HL-60 (cell line): ENCODE results near the gene LMBR1.

Experiments
- GABPA ChIP-seq: IDR thresholded peaks from 2 replicates; pipeline ENCODE4 v1.6.1; 2012; ENCODE audit warnings: low read depth
- POLR2AphosphoS5 ChIP-seq: IDR thresholded peaks from 2 replicates; pipeline ENCODE4 v1.6.1; 2012; ENCODE audit warnings: low read depth
- SPI1 ChIP-seq: IDR thresholded peaks from 2 replicates; pipeline ENCODE4 v1.6.1; 2012; ENCODE audit warnings: low read depth, mild to moderate bottlenecking, borderline replicate concordance
- TF ChIP-seq, protein P1 (sequence below): IDR thresholded peaks from one replicate; pipeline ENCODE4 v1.5.1; 2011; ENCODE audit warnings: low read length, control low read depth, inconsistent platforms; ENCODE audit not compliant: insufficient read depth
- TF ChIP-seq, protein P2 (sequence below): IDR thresholded peaks from 2 replicates; pipeline ENCODE4 v1.6.1; 2012; ENCODE audit warnings: low read depth; ENCODE audit not compliant: insufficient replicate concordance

DNA sequence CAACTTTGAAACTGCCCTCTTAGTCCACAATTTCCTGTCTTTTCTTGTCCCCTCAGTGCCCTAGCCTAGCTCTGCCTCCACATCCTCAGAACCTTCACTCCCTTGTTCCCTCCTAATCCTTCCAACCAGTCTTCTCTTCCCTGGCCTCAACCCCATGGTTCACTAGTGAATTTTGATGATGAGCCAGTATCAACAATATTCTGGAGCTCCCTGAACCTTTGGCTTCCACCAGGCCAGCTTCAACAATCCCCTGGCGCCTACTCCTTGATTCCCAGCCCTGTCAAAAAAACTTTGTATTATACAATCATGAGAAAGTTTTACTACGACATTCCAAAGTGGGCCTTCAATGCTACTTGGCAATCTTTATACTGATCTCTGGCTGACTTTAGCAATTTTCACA, 116.5 kb downstream of the LMBR1 start:
- TF ChIP-seq, protein P1, sequence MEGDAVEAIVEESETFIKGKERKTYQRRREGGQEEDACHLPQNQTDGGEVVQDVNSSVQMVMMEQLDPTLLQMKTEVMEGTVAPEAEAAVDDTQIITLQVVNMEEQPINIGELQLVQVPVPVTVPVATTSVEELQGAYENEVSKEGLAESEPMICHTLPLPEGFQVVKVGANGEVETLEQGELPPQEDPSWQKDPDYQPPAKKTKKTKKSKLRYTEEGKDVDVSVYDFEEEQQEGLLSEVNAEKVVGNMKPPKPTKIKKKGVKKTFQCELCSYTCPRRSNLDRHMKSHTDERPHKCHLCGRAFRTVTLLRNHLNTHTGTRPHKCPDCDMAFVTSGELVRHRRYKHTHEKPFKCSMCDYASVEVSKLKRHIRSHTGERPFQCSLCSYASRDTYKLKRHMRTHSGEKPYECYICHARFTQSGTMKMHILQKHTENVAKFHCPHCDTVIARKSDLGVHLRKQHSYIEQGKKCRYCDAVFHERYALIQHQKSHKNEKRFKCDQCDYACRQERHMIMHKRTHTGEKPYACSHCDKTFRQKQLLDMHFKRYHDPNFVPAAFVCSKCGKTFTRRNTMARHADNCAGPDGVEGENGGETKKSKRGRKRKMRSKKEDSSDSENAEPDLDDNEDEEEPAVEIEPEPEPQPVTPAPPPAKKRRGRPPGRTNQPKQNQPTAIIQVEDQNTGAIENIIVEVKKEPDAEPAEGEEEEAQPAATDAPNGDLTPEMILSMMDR = no peak
- TF ChIP-seq GABPA (no peak), POLR2AphosphoS5 (no peak), SPI1 (no peak)
- TF ChIP-seq, protein P2, sequence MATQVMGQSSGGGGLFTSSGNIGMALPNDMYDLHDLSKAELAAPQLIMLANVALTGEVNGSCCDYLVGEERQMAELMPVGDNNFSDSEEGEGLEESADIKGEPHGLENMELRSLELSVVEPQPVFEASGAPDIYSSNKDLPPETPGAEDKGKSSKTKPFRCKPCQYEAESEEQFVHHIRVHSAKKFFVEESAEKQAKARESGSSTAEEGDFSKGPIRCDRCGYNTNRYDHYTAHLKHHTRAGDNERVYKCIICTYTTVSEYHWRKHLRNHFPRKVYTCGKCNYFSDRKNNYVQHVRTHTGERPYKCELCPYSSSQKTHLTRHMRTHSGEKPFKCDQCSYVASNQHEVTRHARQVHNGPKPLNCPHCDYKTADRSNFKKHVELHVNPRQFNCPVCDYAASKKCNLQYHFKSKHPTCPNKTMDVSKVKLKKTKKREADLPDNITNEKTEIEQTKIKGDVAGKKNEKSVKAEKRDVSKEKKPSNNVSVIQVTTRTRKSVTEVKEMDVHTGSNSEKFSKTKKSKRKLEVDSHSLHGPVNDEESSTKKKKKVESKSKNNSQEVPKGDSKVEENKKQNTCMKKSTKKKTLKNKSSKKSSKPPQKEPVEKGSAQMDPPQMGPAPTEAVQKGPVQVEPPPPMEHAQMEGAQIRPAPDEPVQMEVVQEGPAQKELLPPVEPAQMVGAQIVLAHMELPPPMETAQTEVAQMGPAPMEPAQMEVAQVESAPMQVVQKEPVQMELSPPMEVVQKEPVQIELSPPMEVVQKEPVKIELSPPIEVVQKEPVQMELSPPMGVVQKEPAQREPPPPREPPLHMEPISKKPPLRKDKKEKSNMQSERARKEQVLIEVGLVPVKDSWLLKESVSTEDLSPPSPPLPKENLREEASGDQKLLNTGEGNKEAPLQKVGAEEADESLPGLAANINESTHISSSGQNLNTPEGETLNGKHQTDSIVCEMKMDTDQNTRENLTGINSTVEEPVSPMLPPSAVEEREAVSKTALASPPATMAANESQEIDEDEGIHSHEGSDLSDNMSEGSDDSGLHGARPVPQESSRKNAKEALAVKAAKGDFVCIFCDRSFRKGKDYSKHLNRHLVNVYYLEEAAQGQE = no peak
